ENCODE data around the gene SHISAL2A.

The SHISAL2A gene

GRCh38 chr1:52662645-52663313, 29.8 kb downstream of the SHISAL2A start:
- peak; percentile 97 for DNase-seq

- DNase-seq = no peak
Measured at GRCh38 chr1:52663716-52664115, 30.7 kb downstream of the SHISAL2A start.

GRCh38 chr1:52665006-52665941, 32.3 kb downstream of the SHISAL2A start:
- DNase-seq = peak; percentile 64

GRCh38 chr1:52667290-52667689, 34.3 kb downstream of the SHISAL2A start:
- DNase-seq = no peak

GRCh38 chr1:52667984-52668383, 35.0 kb downstream of the SHISAL2A start:
- no peak for DNase-seq

- DNase-seq = no peak
Measured at GRCh38 chr1:52668711-52669110, 35.7 kb downstream of the SHISAL2A start.

GRCh38 chr1:52669696-52670095, 36.7 kb downstream of the SHISAL2A start:
- no peak for DNase-seq

GRCh38 chr1:52670604-52671003, 37.6 kb downstream of the SHISAL2A start:
- no peak for DNase-seq

- DNase-seq = peak; percentile 79
Measured at GRCh38 chr1:52672946-52673345, 40.0 kb downstream of the SHISAL2A start.

- DNase-seq = no peak
Measured at GRCh38 chr1:52673513-52673912, 40.5 kb downstream of the SHISAL2A start.

- peak; percentile 98 for DNase-seq
Measured at GRCh38 chr1:52674497-52675384, 41.8 kb downstream of the SHISAL2A start.

GRCh38 chr1:52676249-52676903, 43.4 kb downstream of the SHISAL2A start:
- DNase-seq = no peak

GRCh38 chr1:52677076-52677806, 44.3 kb downstream of the SHISAL2A start:
- no peak for DNase-seq

- DNase-seq = no peak
Measured at GRCh38 chr1:52679048-52679447, 46.1 kb downstream of the SHISAL2A start.

GRCh38 chr1:52679498-52679897, 46.5 kb downstream of the SHISAL2A start:
- DNase-seq = no peak

- DNase-seq = no peak
Measured at GRCh38 chr1:52680353-52680752, 47.4 kb downstream of the SHISAL2A start.

GRCh38 chr1:52681136-52681535, 48.2 kb downstream of the SHISAL2A start:
- no peak for DNase-seq

GRCh38 chr1:52683367-52683940, 50.5 kb downstream of the SHISAL2A start:
- DNase-seq = no peak

- DNase-seq = no peak
Measured at GRCh38 chr1:52684545-52684944, 51.6 kb downstream of the SHISAL2A start.

GRCh38 chr1:52686261-52686751, 53.3 kb downstream of the SHISAL2A start:
- DNase-seq = peak; percentile 78

GRCh38 chr1:52686830-52687229, 53.9 kb downstream of the SHISAL2A start:
- DNase-seq = no peak
